SK-N-MC (cell line): ENCODE data around the gene POLR1A.

ENCODE experiments used
- DNase-seq: peaks from one replicate; pipeline ENCODE4 v3.0.0-alpha.2; 2011; ENCODE audit warnings: low read depth, low spot score
- H3K27ac ChIP-seq: fragments of 200-600 bp; sonication (generic); 2 replicates; pipeline ENCODE4 v1.5.1; 2016; ENCODE audit warnings: mixed run types
- H3K36me3 ChIP-seq: fragments of 200-600 bp; sonication (generic); 2 replicates; pipeline ENCODE4 v1.6.1; 2017; ENCODE audit warnings: antibody characterized with exemption, low read length, mixed read lengths; ENCODE audit not compliant: insufficient read depth
- H3K4me3 ChIP-seq: fragments of 200-600 bp; sonication (generic); 2 replicates; pipeline ENCODE4 v1.5.1; 2016
- H3K9ac ChIP-seq: fragments of 200-600 bp; sonication (generic); 2 replicates; pipeline ENCODE4 v1.8.0; 2017; ENCODE audit warnings: mixed run types, mixed read lengths; ENCODE audit not compliant: insufficient read length
- H3K9me3 ChIP-seq: fragments of 200-600 bp; sonication (generic); 2 replicates; pipeline ENCODE4 v1.6.1; 2017; ENCODE audit warnings: low read depth, mild to moderate bottlenecking, antibody characterized with exemption, low read length, moderate library complexity, mixed read lengths
- EZH2 ChIP-seq: fragments of 200-600 bp; sonication (generic); IDR thresholded peaks from one replicate; pipeline ENCODE4 v1.6.1; 2017; ENCODE audit warnings: antibody characterized with exemption
- FOXP2 ChIP-seq: optimal IDR thresholded peaks from 2 replicates; pipeline ENCODE3; 2011; ENCODE audit warnings: mild to moderate bottlenecking, moderate library complexity; ENCODE audit not compliant: insufficient read depth; ENCODE audit errors: extremely low read length, control extremely low read depth
- POLR2AphosphoS5 ChIP-seq: IDR thresholded peaks from 2 replicates; pipeline ENCODE4 v1.6.1; 2012; ENCODE audit warnings: mild to moderate bottlenecking, low read depth, low read length, borderline replicate concordance

Gene POLR1A

GRCh38 chr2:86048888-86049287 is 56.8 kb downstream of the POLR1A start:
- no peak for DNase-seq
- no peak overlapping the region for H3K9ac ChIP-seq
- TF ChIP-seq EZH2, result no peak
- no peak for TF ChIP-seq FOXP2
- no peak for TF ChIP-seq POLR2AphosphoS5
- no peaks in the 10 kb centered on the region for H3K9me3 ChIP-seq
- H3K27ac ChIP-seq, result no peak overlapping the region
- peaks cover 88% of the 10 kb centered on the region for H3K36me3 ChIP-seq
- no peak overlapping the region for H3K4me3 ChIP-seq

GRCh38 chr2:86048383-86048701 is 57.3 kb downstream of the POLR1A start:
- no peak overlapping the region for H3K4me3 ChIP-seq
- H3K9me3 ChIP-seq, result no peaks in the 10 kb centered on the region
- TF ChIP-seq POLR2AphosphoS5 (no peak), FOXP2 (no peak), EZH2 (no peak)
- DNase-seq, result no peak
- H3K9ac ChIP-seq, result no peak overlapping the region
- H3K36me3 ChIP-seq, result peaks cover 88% of the 10 kb centered on the region
- H3K27ac ChIP-seq, result no peak overlapping the region

GRCh38 chr2:86047575-86048382 is 57.9 kb downstream of the POLR1A start:
- DNase-seq, result no peak
- no peak overlapping the region for H3K27ac ChIP-seq
- no peaks in the 10 kb centered on the region for H3K9me3 ChIP-seq
- TF ChIP-seq POLR2AphosphoS5 (no peak), EZH2 (no peak), FOXP2 (no peak)
- peaks cover 90% of the 10 kb centered on the region for H3K36me3 ChIP-seq
- H3K4me3 ChIP-seq, result no peak overlapping the region
- H3K9ac ChIP-seq, result no peak overlapping the region

- Histone ChIP-seq H3K9me3 (no peaks in the 10 kb centered on the region), H3K4me3 (no peak overlapping the region), H3K36me3 (peaks cover 95% of the 10 kb centered on the region), H3K9ac (no peak overlapping the region), H3K27ac (no peak overlapping the region)
- no peak for DNase-seq
- TF ChIP-seq FOXP2 (no peak), POLR2AphosphoS5 (no peak), EZH2 (no peak)
Observed at GRCh38 chr2:86045541-86045940, 60.1 kb downstream of the POLR1A start.

- no peaks in the 10 kb centered on the region for H3K9me3 ChIP-seq
- H3K27ac ChIP-seq, result no peak overlapping the region
- no peak overlapping the region for H3K9ac ChIP-seq
- DNase-seq, result no peak
- TF ChIP-seq EZH2, result no peak
- no peak for TF ChIP-seq FOXP2
- no peak for TF ChIP-seq POLR2AphosphoS5
- H3K4me3 ChIP-seq, result no peak overlapping the region
- peaks cover 97% of the 10 kb centered on the region for H3K36me3 ChIP-seq
Observed at GRCh38 chr2:86044614-86045013, 61.1 kb downstream of the POLR1A start.

GRCh38 chr2:86044045-86044444 is 61.6 kb downstream of the POLR1A start:
- Histone ChIP-seq H3K9ac (no peak overlapping the region), H3K27ac (no peak overlapping the region), H3K36me3 (peaks cover 97% of the 10 kb centered on the region), H3K9me3 (no peaks in the 10 kb centered on the region), H3K4me3 (no peak overlapping the region)
- no peak for TF ChIP-seq POLR2AphosphoS5
- TF ChIP-seq FOXP2, result no peak
- no peak for TF ChIP-seq EZH2
- no peak for DNase-seq

GRCh38 chr2:86042256-86043168 is 63.2 kb downstream of the POLR1A start:
- TF ChIP-seq FOXP2, result no peak
- no peak for TF ChIP-seq POLR2AphosphoS5
- TF ChIP-seq EZH2, result no peak
- Histone ChIP-seq H3K36me3 (peaks cover 96% of the 10 kb centered on the region), H3K4me3 (no peak overlapping the region), H3K9me3 (no peaks in the 10 kb centered on the region), H3K9ac (no peak overlapping the region), H3K27ac (no peak overlapping the region)
- no peak for DNase-seq

GRCh38 chr2:86039963-86040655 is 65.6 kb downstream of the POLR1A start:
- Histone ChIP-seq H3K9me3 (no peaks in the 10 kb centered on the region), H3K27ac (no peak overlapping the region), H3K9ac (no peak overlapping the region), H3K36me3 (peaks cover 92% of the 10 kb centered on the region), H3K4me3 (no peak overlapping the region)
- no peak for DNase-seq
- TF ChIP-seq POLR2AphosphoS5 (no peak), FOXP2 (no peak), EZH2 (no peak)
